GM06990 (cell line): ENCODE data around the gene LCTL.

Source experiments
- DNase-seq: peaks from one replicate; pipeline ENCODE4 v3.0.0-alpha.2; 2011; ENCODE audit not compliant: insufficient read length; ENCODE audit errors: extremely low read depth
- H3K27me3 ChIP-seq: replicated peaks from 2 replicates; pipeline ENCODE4 v1.6.0; 2011; ENCODE audit warnings: low read length; ENCODE audit not compliant: control insufficient read depth, insufficient read depth
- H3K36me3 ChIP-seq: 2 replicates; pipeline ENCODE4 v1.5.1; 2011; ENCODE audit warnings: low read length; ENCODE audit not compliant: control insufficient read depth, insufficient read depth
- H3K4me3 ChIP-seq: replicated peaks from 2 replicates; pipeline ENCODE4 v1.5.1; 2011; ENCODE audit warnings: low read depth, mild to moderate bottlenecking, control low read depth, low read length
- TF ChIP-seq, protein P1 (sequence below): IDR thresholded peaks from 2 replicates; pipeline ENCODE4 v1.5.1; 2011; ENCODE audit warnings: low read length, control low read depth, mild to moderate bottlenecking, inconsistent platforms; ENCODE audit not compliant: insufficient read depth, poor library complexity, severe bottlenecking

Gene LCTL

DNA sequence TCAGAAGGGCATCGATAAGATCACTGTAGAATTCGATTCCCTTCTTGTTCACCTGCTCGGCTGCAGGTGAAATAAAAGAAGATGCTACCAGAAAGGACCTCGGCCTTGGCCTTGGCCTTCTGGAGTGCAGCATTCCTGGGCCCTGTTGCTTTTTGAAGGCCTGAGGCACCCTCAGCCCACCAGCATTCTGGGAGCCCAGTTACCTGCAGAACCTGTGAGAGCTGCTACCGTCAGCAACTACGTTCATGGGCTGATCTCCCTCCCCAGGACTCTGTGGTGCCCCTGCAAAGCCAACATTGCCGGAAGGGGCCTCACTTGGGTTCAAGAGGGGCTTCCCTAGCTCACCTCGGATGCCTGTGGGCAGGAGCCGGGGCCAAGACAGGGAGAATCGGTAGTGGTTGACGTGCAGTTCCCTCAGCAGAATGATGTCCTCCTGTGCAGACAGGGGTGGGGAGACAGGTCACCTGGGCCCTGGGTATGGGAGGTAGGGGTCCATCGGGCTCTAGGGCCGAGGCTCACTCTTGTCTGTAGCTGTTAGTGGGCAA is 2.2 kb downstream of the LCTL start:
- H3K36me3 ChIP-seq = no peaks in the 10 kb centered on the region
- no peak for DNase-seq
- TF ChIP-seq, protein P1, sequence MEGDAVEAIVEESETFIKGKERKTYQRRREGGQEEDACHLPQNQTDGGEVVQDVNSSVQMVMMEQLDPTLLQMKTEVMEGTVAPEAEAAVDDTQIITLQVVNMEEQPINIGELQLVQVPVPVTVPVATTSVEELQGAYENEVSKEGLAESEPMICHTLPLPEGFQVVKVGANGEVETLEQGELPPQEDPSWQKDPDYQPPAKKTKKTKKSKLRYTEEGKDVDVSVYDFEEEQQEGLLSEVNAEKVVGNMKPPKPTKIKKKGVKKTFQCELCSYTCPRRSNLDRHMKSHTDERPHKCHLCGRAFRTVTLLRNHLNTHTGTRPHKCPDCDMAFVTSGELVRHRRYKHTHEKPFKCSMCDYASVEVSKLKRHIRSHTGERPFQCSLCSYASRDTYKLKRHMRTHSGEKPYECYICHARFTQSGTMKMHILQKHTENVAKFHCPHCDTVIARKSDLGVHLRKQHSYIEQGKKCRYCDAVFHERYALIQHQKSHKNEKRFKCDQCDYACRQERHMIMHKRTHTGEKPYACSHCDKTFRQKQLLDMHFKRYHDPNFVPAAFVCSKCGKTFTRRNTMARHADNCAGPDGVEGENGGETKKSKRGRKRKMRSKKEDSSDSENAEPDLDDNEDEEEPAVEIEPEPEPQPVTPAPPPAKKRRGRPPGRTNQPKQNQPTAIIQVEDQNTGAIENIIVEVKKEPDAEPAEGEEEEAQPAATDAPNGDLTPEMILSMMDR = no peak
- H3K27me3 ChIP-seq = no peaks in the 10 kb centered on the region
- H3K4me3 ChIP-seq = no peak overlapping the region

DNA sequence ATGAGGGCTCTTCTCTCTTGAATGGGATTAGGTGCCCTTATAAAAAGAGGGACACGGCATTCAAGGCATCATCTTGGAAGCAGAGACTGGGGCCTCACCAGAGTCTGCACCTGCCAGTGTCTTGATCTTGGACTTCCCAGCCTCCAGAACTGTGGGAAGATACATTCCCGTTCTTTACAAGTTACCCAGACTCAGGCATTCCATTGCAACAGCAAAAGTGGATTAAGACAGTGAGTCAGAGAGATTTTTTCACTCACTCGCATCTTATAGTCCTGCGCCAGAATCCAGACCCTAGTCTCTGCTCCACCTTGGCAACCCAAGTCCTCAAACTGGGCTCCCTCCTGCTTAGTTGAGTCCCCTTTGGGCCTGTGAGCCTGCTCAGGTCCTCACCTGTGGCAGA is 2.7 kb downstream of the LCTL start:
- DNase-seq = no peak
- TF ChIP-seq, protein P1 = no peak
- Histone ChIP-seq H3K27me3 (no peaks in the 10 kb centered on the region), H3K4me3 (no peak overlapping the region), H3K36me3 (no peaks in the 10 kb centered on the region)

DNA sequence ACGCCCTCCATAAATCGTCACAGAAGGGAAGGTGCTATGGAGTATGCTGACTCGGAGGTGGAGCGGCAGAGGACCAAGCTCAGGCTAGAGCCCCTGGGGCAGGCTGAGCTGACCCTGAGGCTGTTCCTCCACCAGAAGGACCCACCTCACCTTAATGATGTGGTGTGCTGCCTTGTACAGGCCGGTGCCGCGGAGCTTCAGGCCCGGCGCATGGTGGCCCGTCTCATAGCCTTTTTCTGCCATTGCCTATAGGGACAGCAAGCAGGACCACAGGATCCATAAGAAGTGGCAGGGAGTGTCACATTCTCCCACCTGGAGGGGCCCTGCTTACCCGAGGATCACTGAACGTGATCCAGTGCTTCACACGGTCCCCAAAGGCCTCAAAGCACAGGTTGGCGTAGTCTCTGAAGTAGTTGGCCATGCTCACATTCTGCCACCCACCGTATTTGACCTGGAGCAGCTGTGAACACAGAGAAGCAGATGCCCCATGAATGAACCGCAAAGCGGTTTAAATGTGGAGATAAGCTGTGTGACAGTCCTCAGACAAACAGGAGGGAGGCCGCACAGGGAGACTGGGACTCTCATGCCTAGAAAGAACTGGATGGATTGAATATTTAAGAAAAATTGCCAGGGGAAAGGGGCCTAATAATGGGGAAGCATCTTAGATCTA is 4.8 kb downstream of the LCTL start:
- H3K36me3 ChIP-seq = no peaks in the 10 kb centered on the region
- H3K27me3 ChIP-seq = no peaks in the 10 kb centered on the region
- no peak for DNase-seq
- TF ChIP-seq, protein P1 = no peak
- no peak overlapping the region for H3K4me3 ChIP-seq

GRCh38 chr15:66558271-66558670 is 7.5 kb downstream of the LCTL start:
- no peak for DNase-seq
- Histone ChIP-seq H3K4me3 (no peak overlapping the region), H3K27me3 (no peaks in the 10 kb centered on the region), H3K36me3 (no peaks in the 10 kb centered on the region)
- TF ChIP-seq, protein P1 = no peak

- no peak for DNase-seq
- Histone ChIP-seq H3K4me3 (no peak overlapping the region), H3K27me3 (no peaks in the 10 kb centered on the region), H3K36me3 (no peaks in the 10 kb centered on the region; the same call in 1 of the 2 replicates)
- TF ChIP-seq, protein P1 = no peak
Observed at GRCh38 chr15:66555685-66556084, 10.1 kb downstream of the LCTL start.
